Brain pericyte (primary cell): ENCODE data around the gene EML6.

ENCODE experiments used
- DNase-seq: peaks from one replicate; pipeline ENCODE4 v3.0.0-alpha.2; 2012; ENCODE audit warnings: low read depth, low spot score

EML6 gene

DNA sequence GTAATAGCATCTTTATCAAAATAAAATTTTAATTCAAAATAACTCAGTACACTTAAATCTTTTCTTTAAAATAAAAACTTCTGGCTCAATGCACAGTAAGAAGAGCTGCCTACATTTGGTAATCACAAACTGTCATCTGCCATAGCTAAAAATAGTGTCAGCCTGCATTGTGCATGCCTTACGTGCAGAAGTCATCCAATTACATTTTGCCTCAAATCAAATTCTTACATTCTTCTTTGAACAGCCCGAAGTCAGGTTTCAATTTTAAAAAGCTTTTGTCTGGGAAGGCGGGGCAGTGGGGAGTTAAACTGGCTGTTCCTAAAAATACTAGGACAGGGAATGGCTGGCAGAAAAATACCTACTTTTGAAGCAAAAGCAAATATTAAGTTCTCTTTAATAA lies 275.7 kb downstream of the EML6 start:
- DNase-seq: no peak

DNA sequence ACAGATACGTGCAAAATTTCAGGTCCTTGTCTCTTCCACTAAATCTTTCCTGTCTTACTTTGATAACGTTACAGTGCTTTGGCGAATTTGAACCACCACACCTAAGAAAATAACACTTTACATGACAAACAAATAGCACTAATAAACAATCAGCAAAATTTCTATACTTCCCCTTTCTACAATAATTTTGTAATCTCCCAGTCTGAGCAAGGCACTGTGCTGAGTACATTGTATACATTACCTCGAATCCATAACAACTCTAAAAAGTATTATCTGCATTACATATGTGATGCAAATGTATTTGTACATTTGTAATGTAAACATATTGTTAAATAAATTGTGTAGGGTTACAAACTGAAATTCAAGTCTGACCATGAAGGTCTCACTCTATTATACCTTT lies 276.9 kb downstream of the EML6 start:
- DNase-seq: no peak

DNA sequence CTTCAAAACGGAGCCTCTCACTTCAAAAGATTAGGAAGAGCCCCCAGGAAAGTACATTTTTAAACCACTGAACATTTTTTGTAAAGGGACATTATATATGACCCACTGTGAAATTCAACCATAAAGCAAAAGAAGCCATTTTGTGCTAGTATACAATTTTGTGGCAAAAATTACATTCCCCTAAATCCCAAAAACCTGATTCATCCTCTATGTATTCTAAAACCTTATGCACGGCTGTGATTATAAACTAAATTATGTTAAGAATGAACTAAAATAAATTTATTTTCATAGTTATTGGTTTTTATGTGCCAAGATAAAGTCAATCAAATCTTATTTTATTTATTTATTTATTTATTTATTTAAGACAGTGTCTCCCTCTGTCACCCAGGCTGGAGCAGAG lies 278.3 kb downstream of the EML6 start:
- no peak for DNase-seq

DNA sequence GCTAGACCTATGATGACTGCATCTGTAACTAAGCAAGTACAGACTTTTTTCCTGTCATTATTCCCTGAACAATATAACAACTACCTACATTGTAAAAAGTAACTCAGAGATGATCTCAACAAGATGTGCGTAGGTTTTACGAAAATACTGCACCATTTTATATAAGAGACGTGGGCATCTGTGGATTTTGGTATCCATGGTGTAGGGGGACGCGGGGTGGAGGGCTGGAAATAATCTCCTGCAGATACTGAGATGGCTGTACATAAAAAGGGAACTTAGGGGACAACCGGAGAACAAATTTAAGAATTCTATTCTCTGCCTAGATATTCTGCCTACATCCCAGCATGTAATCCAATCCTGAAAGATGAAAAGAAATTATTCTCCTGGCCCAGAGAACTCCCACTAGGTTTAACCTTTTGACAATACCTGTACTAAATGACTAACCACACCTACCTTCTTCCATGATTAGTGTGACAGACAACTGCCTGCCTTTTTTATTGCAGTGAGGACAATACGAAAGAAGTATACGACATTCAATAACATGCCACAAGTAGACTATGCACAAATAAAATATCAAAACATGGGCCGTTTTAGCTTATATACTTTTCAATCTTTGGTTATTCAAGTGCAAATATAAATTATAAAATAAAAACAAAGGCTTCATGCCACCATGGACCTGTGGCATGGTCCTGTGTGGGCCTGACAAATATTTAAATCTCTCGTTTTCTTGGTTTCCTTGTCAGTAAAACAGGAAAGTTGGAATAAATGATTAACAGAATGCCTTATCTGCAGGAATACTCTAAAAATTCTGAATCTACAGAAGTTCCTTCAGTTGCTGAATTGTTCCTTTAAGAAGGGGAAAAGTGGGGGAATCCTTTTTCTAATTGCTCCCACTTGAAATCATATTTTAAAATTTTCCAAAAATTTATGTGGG lies 280.5 kb downstream of the EML6 start:
- no peak for DNase-seq

DNA sequence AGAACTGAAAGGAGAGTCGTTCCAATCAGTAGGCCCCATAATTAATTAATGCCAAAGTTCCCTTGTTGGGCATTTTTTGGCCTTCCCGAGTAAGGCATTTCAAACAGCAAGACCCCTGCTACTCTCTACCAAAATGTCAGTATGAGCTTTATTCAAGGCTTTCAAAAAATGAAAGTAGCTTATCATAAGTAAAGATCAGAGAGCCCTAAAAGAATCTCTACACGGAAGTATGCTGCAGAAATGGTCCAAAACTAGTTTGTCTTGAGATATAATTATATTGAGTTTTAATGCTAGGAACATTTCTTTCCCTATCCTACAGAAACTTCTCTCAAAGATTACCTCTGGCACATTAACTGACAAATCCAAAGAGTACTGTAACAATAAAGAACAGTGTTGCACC lies 282.8 kb downstream of the EML6 start:
- DNase-seq: no peak

DNA sequence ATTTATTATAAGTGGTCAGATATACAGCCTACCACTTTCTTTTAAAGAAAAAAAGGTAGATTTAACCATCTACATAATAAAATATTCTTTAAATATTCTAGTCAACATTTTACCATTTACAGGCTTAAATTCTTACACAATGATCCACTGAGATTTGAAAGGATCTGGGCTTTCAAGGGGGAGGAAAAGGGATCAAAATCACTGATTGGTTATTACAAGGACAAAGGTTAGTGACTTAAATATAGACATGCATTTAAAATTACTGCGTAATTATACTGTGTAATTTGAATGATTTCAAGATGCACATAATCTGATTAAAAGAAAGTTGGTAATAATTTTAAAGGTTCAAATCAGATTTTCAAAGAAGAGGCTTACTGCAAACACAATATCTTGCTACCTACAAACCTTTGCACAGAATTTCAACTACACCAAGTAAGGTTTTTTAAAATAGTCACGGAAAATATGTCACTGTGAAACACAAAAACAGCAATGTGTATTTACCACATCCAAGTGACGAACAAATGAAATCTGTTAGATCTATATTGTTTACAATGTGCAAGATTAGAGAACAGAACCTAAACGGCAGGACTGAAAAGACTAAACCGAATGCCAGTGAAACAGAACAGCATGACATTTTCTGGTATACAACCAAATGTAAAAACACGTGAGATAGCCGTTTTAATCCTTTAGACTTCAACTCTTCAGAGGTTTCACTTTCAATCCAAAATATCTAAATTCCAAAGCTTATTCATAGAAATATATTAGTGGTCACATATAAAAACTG lies 286.0 kb downstream of the EML6 start:
- DNase-seq: no peak

DNA sequence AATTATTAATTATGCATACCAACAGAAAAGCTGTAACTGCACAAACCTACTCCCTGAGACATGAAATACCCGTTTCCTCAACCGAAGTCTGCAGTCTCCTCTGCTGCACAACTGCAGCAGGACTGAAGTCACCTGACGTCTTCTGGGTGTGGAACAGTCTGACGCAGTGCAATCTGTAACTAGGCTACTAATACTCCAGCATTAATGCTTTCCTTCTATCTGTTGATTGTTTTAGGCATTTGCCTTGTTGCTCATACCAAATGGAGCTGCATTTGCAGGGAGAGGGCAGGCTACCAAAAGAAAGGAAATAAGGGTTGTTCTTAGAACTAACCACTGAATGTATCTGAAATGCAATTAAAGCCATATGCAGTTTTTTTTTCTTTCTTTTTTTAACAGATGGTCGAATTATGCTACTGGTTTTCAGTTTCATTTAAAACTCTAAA lies 286.7 kb downstream of the EML6 start:
- DNase-seq: no peak

DNA sequence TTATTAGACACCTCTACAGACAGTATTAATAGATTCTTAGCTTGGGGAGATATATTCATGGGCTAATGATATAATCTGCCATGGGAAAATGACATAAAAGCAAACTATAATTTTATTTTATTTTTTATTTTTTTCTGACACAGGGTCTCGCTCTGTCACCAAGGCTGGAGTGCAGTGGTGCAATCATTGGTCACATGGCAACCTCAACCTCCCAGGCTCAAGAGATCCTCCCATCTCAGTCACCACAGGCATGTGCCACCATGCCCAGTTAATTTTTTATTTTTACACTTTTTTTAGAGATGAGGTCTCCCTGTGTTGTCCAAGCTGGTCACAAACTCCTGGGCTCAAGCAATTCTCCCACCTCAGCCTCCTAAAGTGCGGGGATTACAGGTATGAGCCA lies 287.5 kb downstream of the EML6 start:
- no peak for DNase-seq

DNA sequence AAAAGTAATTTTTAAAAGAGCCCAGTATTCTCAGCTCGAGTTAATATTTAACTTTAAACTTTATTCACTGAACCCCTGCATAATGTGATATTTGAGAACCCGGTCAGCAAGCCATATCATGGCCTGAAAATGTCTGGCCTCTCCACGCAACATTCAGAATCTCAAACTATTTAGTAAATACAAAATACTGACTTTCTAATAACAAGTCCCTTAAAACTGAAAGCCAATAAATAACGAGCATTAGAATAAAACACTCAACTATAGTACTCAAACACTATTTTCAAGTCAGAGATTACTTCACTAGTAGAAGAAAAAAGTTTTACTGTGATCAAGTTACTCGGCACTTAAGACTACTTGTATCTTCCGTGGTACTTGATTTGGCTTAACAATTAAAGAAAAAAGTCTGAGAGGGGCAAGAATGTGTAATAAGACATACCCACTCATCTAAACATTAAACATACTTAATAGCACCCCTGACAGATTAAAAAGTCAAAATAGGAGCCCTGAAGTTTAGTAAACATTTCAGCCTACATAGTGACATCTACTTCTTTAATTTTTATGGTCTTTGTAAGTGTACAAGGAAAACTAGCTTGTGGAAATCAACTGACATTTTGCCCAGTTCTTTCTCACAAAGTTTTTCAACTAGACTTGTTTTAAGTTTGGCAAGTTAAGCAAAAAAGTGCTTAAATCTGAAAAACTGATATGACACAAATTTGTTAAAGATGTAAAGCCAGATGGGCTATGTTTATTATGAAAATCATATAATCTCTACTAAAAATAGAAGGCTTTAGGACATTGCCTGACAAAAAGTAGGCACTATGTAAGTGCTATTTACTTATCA lies 288.6 kb downstream of the EML6 start:
- DNase-seq: no peak

DNA sequence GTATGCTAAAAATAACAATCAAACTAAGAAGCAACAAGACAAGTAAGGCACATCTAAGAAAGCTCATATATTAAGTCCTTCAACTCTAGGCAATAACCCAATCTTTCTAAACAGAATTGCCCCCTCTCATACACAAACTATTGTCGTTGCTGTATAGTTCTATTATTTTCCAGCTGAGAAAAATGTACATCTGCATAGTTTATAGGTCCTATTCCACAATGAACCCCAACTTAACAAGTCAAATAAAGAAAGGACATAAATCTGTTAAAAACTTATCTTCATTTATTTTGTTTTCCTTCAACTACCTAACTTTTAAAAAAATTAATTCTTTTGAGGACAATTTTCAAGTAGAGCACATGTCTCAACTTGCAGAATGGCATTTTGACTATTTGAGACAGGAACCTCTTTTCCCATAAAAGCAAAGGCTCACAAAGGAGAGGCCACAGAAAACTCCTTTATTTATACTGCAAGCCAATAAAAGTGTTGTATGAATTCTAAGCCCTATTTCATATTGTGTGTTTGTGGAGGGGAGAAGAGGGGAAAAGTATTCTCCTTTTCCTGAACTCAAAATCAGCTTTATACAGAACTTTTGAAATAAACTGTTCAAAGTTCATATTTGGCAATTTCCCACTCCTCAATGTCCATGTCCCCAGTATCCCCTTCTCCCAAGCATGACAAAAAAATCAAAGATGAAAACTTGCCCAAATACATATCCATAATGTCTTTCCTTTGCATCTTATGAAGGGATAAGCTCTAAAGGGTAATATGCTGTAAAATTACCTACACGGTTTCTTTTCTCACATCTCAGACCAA lies 289.4 kb downstream of the EML6 start:
- DNase-seq: no peak

DNA sequence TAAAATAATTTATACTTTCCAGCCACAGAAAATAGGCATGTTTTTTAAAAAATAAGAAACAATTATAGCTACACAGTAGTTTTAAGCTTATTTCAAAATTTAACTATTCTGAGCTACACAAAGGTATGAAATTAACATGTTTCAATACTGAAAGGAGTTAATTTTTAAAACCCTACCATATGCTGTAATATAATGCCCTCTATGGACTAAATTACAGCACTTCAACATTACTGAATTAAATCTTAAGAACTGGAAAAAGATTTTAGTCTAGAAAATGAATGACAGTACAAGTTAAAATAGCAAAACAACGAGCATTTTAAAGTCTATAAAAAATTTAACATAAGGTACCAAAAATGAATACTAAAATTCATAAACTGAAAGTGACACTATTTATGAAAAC lies 290.5 kb downstream of the EML6 start:
- no peak for DNase-seq

DNA sequence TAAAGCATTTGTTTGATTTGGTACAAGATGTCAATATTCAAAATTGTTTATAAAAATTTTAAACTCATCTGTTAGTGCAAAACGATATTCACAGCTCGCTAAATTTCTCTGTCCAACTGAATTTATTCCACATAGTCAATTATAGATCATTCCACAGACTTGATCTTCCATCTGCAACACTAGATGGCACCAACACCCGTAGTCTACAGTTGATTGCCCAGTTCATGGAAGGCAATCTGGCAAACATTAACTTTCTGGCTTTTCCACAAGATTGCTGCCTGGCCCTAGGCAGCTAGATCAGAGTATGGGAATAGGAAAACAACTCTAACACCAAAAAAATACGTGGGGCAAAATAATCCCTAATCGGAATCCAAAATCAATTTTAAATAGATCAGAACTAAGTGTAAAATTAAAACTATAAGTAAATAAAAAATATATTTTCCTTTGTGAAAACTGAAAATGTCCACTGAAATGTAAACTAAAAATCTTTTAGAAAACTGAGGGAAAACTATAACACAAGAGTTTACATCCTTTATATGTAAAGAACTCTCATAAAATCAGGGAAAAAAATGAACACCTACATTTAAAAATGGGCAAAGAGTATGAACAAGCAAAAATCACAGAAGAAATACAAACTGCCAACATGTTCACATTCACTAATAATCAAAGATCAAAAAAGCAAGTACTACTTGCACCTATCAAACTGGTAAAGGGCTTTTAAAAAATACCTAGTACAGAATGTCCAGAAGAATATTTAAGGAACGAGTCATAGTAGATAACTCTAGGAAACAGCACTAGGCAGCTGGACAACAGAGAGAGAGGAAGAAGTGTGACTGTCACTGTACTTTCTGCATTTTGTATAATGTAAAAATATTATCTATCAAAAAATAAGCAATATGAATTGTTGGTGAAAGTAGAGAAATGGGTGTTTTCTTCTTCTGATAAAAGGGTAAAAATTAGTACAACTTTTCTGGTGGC lies 291.8 kb downstream of the EML6 start:
- DNase-seq: peak; percentile 44

DNA sequence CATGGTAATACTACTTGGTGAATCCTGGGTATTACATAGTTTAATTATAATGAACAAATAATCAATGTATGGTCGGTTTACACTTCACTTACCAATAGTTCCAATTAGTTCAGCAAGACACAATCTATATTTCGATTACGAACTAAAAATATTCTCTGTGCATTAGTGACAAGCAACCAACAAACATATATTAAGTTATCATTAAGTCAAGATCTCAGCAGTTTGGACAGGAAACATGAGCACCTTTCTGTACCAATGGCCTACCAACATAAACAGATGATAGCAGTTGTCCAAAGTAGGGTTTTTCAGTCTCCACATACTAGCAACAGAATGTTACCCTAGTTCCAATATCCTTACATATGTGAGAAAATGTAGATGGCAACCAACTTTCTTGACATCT lies 294.0 kb downstream of the EML6 start:
- no peak for DNase-seq

DNA sequence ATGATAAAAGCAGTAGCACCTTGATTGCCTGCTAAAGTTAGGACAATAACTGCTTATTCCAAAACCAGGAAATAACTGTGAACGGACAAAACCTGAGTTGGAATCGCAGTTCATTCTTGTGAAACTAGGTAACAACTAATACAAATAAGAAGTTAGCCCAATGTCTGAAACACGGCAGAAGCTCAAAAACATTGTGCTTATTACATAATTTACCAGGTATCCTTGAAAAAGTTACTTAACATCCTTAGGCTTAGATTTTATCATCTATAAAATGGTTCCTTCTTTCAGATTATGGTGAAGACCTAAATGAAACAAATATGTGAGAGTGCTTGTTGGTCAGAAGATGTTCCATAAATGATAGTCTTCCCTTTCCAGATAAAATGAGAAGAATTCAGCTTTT lies 294.4 kb downstream of the EML6 start:
- DNase-seq: no peak

DNA sequence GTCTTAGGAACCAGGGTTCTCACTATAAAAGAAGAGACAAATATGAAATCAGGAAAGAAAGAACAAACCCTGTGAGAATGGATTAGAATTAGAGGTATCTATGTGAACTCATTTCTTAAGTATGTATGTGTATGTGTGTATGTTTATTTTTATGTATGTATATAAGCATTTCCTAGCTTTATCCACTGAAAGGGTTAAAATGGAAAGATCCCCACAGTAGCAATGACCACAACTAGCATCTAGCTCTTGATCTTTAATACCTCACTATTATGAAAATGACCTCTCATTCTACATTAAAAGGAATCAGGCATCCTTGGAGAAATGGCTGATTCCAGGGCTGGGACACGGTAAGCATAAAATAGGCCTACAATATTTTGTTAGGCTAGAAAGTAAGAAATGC lies 295.2 kb downstream of the EML6 start:
- no peak for DNase-seq

DNA sequence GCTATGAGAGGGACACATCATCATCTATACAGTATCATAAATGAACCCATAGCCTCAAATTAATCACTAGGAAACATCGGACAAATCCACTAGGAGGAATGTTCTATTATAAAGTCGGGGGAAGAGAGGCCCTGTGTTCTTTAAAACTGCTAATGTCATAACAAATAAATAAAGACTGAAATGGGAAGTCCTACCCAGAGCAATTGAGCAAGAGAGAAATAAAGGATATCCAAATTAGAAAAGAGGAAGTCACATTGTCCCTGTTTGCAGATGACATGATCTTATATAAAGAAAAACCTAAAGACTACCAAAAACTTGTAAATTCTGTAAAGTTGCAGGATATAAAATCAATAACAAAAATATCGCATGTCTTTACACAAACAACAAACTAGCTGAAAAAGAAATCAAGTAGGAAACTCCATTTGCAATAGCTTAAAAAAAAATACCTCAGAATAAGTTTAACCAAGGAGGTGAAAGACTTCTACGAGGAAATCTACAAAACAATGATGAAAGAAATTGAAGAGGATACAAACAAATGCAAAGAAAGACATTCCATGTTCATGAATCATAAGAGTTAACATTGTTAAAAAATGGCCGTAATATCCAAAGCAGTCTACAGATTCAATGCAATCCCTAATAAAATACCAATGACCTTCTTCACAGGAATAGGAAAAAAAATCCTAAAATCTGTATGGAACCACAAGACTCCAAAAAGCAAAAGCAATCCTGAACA lies 296.2 kb downstream of the EML6 start:
- DNase-seq: no peak
